ENCODE data around the gene CLMP.

DNA sequence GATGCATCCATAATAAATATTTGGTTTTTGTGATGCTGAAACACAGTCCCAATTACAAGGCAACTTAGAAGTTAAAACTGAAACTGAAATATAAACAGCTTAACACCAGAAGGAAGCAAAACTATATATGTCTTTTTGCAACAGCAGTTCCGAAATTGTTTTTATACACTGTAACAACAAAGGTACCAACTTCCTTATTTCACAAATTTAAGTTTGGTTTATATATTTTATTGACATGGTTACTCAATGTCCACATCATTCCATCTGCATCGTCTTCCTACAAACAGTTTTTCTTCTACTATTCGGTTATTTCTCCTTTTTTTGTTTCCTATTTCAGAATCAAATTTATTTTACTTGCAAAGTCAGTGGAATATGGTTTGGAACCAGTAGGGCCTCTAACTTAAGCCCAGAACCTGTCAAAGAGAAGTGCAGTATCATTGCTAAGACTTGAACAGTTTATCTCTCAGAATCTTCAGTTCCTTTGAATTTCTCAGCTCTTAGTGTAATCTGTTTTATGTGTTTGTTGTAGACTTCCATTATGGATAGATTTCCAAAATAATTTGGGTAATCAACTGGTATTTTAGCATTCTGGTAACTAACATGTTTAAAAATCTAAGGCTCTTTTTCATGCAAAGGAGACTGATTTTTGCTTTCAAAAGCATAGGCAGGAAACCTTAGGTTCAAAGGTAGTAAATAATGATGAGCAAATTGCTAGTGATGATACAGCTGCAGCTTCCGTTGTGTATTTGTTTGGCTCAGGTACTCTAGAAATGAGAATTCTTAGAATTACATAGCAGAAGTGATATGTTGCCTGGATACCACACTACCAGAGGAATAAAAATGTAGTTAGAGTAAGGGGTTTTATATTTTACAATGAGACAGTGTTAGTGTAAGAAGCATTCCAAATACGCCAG is 124.9 kb downstream of the CLMP start:
- TF ChIP-seq POLR2A (IDR thresholded peaks at IDR 0.05; ENCODE audit: low read length) = no peak
- TF ChIP-seq, protein P1, sequence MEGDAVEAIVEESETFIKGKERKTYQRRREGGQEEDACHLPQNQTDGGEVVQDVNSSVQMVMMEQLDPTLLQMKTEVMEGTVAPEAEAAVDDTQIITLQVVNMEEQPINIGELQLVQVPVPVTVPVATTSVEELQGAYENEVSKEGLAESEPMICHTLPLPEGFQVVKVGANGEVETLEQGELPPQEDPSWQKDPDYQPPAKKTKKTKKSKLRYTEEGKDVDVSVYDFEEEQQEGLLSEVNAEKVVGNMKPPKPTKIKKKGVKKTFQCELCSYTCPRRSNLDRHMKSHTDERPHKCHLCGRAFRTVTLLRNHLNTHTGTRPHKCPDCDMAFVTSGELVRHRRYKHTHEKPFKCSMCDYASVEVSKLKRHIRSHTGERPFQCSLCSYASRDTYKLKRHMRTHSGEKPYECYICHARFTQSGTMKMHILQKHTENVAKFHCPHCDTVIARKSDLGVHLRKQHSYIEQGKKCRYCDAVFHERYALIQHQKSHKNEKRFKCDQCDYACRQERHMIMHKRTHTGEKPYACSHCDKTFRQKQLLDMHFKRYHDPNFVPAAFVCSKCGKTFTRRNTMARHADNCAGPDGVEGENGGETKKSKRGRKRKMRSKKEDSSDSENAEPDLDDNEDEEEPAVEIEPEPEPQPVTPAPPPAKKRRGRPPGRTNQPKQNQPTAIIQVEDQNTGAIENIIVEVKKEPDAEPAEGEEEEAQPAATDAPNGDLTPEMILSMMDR (IDR thresholded peaks at IDR 0.05) = no peak
